Measurements from ENCODE around the gene SLCO4A1. TPM values are rescaled to one million over a fixed set of nuclear protein-coding genes. Genes with fewer than 3 reads are reported as not detected.

Gene SLCO4A1
- total and polyA plus RNA-seq, 9 of the 15 experiments (the other 6 are each of a cell fraction or from before 2014, with no cell fraction given) = 1.6 to 21.9 (median 12.8) TPM

DNA sequence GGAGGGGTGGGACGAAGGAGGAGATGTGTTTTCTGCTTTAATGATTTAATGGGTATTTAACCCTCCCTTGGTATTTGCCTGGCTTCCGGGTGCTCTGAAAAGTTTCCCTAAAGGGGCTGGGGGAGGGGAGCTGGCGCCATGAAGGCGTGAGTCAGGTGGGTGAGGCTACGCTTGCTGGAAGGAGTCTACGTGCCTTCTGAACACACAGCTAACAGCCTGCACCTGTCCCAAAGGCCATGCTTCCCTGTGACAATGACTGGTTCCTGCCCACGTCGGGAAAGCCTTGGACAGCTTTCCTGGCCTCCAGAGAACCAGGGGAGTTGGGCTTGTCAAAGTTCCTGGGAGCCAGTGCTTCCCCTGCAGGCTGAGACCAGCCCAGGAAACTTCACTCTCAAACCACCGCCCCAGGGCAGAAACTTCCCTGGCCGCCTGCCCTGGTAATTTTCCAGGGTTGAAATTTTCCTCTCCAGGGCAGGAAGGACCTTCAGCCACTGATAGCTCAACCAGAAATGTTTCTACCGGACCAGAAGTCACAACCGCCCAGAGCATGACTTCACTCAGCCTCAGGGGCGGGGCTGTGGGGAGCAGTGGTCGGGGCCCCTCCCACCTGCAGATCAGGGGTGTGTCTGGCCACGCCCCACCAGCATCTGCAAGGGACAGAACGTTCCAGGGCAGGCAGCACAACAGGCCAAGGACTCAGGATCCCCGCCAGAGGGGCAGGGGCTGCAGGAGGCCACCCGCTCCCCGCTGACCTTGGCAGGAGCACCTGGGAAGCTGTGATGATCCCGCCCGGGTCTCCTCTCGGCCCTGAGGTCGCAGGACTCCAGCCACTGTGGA is 18.6 kb upstream of the SLCO4A1 start (continued):
- TF ChIP-seq, protein P1, sequence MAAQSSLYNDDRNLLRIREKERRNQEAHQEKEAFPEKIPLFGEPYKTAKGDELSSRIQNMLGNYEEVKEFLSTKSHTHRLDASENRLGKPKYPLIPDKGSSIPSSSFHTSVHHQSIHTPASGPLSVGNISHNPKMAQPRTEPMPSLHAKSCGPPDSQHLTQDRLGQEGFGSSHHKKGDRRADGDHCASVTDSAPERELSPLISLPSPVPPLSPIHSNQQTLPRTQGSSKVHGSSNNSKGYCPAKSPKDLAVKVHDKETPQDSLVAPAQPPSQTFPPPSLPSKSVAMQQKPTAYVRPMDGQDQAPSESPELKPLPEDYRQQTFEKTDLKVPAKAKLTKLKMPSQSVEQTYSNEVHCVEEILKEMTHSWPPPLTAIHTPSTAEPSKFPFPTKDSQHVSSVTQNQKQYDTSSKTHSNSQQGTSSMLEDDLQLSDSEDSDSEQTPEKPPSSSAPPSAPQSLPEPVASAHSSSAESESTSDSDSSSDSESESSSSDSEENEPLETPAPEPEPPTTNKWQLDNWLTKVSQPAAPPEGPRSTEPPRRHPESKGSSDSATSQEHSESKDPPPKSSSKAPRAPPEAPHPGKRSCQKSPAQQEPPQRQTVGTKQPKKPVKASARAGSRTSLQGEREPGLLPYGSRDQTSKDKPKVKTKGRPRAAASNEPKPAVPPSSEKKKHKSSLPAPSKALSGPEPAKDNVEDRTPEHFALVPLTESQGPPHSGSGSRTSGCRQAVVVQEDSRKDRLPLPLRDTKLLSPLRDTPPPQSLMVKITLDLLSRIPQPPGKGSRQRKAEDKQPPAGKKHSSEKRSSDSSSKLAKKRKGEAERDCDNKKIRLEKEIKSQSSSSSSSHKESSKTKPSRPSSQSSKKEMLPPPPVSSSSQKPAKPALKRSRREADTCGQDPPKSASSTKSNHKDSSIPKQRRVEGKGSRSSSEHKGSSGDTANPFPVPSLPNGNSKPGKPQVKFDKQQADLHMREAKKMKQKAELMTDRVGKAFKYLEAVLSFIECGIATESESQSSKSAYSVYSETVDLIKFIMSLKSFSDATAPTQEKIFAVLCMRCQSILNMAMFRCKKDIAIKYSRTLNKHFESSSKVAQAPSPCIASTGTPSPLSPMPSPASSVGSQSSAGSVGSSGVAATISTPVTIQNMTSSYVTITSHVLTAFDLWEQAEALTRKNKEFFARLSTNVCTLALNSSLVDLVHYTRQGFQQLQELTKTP (IDR thresholded peaks at IDR 0.05; ENCODE audit: low read depth in 1 of 2, partially characterized antibody in 2 of 2) = peak in 1 of 2 experiments; percentile 69
- TF ChIP-seq HDGF (IDR thresholded peaks at IDR 0.05) (0 out of 2 replicates have a peak, but pooled peaks have one; percentile 10), TAL1 (IDR thresholded peaks at IDR 0.05) (peak; percentile 3; the same call in 1 of the 2 replicates), NFIC (IDR thresholded peaks at IDR 0.05) (0 out of 2 replicates have a peak, but pooled peaks have one; percentile 41), ZNF766 (CRISPR knock-in tag; conservative IDR thresholded peaks at IDR 0.05) (0 out of 2 replicates have a peak, but pooled peaks have one; percentile 35)
- TF ChIP-seq, protein P2, sequence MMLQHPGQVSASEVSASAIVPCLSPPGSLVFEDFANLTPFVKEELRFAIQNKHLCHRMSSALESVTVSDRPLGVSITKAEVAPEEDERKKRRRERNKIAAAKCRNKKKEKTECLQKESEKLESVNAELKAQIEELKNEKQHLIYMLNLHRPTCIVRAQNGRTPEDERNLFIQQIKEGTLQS (IDR thresholded peaks at IDR 0.05) = peak; percentile 69
- TF ChIP-seq, protein P2 (CRISPR knock-in tag; conservative IDR thresholded peaks at IDR 0.05) = 0 out of 2 replicates have a peak, but pooled peaks have one; percentile 24

Measured in K562 (cell line).